ENCODE measurements around the gene PICALM. TPM values are rescaled to one million over a fixed set of nuclear protein-coding genes. Genes with fewer than 3 reads are reported as not detected.

Gene PICALM
- total and polyA plus RNA-seq, 4 donors, result 19.3 to 317 (median 108) TPM

DNA sequence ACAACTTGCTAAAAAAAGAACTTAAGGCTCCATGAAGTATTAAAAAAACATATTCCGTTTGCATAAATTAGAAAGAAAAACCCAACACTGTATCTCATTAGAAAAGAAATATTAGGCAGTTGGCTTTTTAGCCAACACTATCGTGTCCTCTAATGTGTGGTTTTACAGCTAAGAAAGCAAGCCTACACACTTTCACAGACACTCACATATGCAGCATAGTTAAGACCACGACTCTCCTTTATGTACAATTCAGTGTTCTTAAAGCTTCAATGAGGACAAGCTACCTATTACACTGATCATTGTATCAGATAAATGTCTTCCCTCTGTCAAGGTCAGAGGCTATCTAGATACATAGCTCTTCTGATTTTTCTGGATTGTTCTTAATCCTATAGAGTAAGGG lies 80.1 kb downstream of the PICALM start:
- no peak for DNase-seq (ENCODE audit: low spot score)
- Histone ChIP-seq H3K4me1 (ENCODE audit: control insufficient read depth in 4 of 4, insufficient read depth in 4 of 4, low read length in 3 of 4) (no peaks in the 10 kb centered on the region), H3K36me3 (ENCODE audit: control insufficient read depth in 4 of 4, insufficient read depth in 3 of 4, low read depth in 1 of 4, low read length in 3 of 4) (peaks cover 3 to 64% (median 21%) of the 10 kb centered on the region in 4 donors), H3K4me3 (ENCODE audit: low read depth in 1 of 3, low read length in 3 of 3) (no peak overlapping the region), H3K9ac (ENCODE audit: low read depth in 1 of 2, low read length in 2 of 2) (no peak overlapping the region), H3K9me3 (ENCODE audit: control insufficient read depth in 4 of 4, low read length in 3 of 4) (no peaks in the 10 kb centered on the region), H3K27ac (ENCODE audit: low read depth in 1 of 2, low read length in 2 of 2) (no peak overlapping the region), H3K27me3 (ENCODE audit: control insufficient read depth in 4 of 4, insufficient read depth in 4 of 4, low read length in 3 of 4) (no peaks in the 10 kb centered on the region)
- TF ChIP-seq NR2F2 (IDR thresholded peaks at IDR 0.05), result no peak
- WGBS, result 88% methylated on average over 3 of the region's 3 CpGs

DNA sequence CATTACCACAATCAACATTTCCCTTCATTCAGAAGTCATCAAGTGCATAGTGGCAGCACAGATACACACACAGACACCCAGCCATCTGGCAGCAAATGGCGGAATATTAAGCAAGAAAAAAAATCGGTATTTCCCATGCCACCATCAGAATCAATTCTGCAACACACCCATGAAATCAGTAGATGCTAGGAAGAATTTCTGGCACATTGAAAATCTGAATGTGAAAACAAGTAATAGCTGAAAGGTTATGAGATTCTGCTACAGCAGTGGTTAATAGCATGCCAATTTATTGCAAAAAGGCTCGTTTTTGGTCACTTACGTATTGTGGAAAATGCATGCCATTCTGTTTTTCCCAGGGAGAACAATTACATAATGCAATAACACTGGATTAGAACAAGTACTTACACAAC lies 91.1 kb downstream of the PICALM start:
- Histone ChIP-seq H3K4me1 (ENCODE audit: control insufficient read depth in 4 of 4, insufficient read depth in 4 of 4, low read length in 3 of 4) (no peaks in the 10 kb centered on the region), H3K36me3 (ENCODE audit: control insufficient read depth in 4 of 4, insufficient read depth in 3 of 4, low read depth in 1 of 4, low read length in 3 of 4) (peaks cover 2 to 56% (median 37%) of the 10 kb centered on the region in 4 donors), H3K27ac (ENCODE audit: low read depth in 1 of 2, low read length in 2 of 2) (no peak overlapping the region), H3K27me3 (ENCODE audit: control insufficient read depth in 4 of 4, insufficient read depth in 4 of 4, low read length in 3 of 4) (no peaks in the 10 kb centered on the region), H3K4me3 (ENCODE audit: low read depth in 1 of 3, low read length in 3 of 3) (no peak overlapping the region), H3K9me3 (ENCODE audit: control insufficient read depth in 4 of 4, low read length in 3 of 4) (no peaks in the 10 kb centered on the region), H3K9ac (ENCODE audit: low read depth in 1 of 2, low read length in 2 of 2) (no peak overlapping the region)
- TF ChIP-seq RXRA (IDR thresholded peaks at IDR 0.05), result no peak
- TF ChIP-seq, protein P1, sequence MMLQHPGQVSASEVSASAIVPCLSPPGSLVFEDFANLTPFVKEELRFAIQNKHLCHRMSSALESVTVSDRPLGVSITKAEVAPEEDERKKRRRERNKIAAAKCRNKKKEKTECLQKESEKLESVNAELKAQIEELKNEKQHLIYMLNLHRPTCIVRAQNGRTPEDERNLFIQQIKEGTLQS (IDR thresholded peaks at IDR 0.05), result no peak
- no peak for TF ChIP-seq GABPA (IDR thresholded peaks at IDR 0.05 in 1 of 2, conservative IDR thresholded peaks at IDR 0.05 in 1 of 2)
- no peak for TF ChIP-seq SP1 (IDR thresholded peaks at IDR 0.05)
- TF ChIP-seq, protein P2, sequence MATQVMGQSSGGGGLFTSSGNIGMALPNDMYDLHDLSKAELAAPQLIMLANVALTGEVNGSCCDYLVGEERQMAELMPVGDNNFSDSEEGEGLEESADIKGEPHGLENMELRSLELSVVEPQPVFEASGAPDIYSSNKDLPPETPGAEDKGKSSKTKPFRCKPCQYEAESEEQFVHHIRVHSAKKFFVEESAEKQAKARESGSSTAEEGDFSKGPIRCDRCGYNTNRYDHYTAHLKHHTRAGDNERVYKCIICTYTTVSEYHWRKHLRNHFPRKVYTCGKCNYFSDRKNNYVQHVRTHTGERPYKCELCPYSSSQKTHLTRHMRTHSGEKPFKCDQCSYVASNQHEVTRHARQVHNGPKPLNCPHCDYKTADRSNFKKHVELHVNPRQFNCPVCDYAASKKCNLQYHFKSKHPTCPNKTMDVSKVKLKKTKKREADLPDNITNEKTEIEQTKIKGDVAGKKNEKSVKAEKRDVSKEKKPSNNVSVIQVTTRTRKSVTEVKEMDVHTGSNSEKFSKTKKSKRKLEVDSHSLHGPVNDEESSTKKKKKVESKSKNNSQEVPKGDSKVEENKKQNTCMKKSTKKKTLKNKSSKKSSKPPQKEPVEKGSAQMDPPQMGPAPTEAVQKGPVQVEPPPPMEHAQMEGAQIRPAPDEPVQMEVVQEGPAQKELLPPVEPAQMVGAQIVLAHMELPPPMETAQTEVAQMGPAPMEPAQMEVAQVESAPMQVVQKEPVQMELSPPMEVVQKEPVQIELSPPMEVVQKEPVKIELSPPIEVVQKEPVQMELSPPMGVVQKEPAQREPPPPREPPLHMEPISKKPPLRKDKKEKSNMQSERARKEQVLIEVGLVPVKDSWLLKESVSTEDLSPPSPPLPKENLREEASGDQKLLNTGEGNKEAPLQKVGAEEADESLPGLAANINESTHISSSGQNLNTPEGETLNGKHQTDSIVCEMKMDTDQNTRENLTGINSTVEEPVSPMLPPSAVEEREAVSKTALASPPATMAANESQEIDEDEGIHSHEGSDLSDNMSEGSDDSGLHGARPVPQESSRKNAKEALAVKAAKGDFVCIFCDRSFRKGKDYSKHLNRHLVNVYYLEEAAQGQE (IDR thresholded peaks at IDR 0.05), result no peak
- TF ChIP-seq HNF4A (conservative IDR thresholded peaks at IDR 0.05), result no peak
- WGBS, result 81% methylated on average over 4 of the region's 4 CpGs
- DNase-seq (ENCODE audit: low spot score), result no peak

DNA sequence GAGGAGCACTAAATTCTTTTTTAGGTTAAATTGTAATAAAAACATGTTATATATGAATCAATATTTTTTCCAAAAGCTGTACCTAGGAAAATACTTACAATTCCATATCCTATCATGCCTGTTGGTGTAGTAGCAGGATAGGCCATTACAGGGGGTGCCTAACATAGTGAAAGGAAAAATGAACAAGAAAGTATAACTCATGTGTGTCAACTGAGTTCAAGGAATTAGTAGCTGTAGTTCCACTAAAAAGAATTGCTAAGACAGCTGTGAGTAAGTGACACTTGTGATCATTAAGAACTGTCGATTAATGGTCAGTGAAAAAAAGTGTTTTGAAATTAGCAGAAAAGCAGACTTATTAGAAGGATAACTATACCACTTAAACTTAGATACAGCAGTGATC lies 92.4 kb downstream of the PICALM start:
- peaks cover 0 to 1% (median 0%) of the 10 kb centered on the region in 4 donors for H3K4me1 ChIP-seq (ENCODE audit: control insufficient read depth in 4 of 4, insufficient read depth in 4 of 4, low read length in 3 of 4)
- no peak overlapping the region for H3K9ac ChIP-seq (ENCODE audit: low read depth in 1 of 2, low read length in 2 of 2)
- no peaks in the 10 kb centered on the region for H3K9me3 ChIP-seq (ENCODE audit: control insufficient read depth in 4 of 4, low read length in 3 of 4)
- WGBS, result 89% methylated on average over 1 of the region's 1 CpG
- no peaks in the 10 kb centered on the region for H3K27me3 ChIP-seq (ENCODE audit: control insufficient read depth in 4 of 4, insufficient read depth in 4 of 4, low read length in 3 of 4)
- TF ChIP-seq SP1 (IDR thresholded peaks at IDR 0.05) (no peak), NR2F2 (IDR thresholded peaks at IDR 0.05) (no peak), EGR1 (IDR thresholded peaks at IDR 0.05; ENCODE audit: low read depth in 2 of 2) (no peak)
- TF ChIP-seq, protein P2 (IDR thresholded peaks at IDR 0.05), result no peak
- TF ChIP-seq, protein P3, sequence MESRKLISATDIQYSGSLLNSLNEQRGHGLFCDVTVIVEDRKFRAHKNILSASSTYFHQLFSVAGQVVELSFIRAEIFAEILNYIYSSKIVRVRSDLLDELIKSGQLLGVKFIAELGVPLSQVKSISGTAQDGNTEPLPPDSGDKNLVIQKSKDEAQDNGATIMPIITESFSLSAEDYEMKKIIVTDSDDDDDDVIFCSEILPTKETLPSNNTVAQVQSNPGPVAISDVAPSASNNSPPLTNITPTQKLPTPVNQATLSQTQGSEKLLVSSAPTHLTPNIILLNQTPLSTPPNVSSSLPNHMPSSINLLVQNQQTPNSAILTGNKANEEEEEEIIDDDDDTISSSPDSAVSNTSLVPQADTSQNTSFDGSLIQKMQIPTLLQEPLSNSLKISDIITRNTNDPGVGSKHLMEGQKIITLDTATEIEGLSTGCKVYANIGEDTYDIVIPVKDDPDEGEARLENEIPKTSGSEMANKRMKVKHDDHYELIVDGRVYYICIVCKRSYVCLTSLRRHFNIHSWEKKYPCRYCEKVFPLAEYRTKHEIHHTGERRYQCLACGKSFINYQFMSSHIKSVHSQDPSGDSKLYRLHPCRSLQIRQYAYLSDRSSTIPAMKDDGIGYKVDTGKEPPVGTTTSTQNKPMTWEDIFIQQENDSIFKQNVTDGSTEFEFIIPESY (IDR thresholded peaks at IDR 0.05), result no peak
- DNase-seq (ENCODE audit: low spot score), result no peak
- H3K4me3 ChIP-seq (ENCODE audit: low read depth in 1 of 3, low read length in 3 of 3), result no peak overlapping the region
- H3K27ac ChIP-seq (ENCODE audit: low read depth in 1 of 2, low read length in 2 of 2), result no peak overlapping the region
- H3K36me3 ChIP-seq (ENCODE audit: control insufficient read depth in 4 of 4, insufficient read depth in 3 of 4, low read depth in 1 of 4, low read length in 3 of 4), result peaks cover 2 to 63% (median 34%) of the 10 kb centered on the region in 4 donors

Measured in liver (tissue), 9 donors.